Measurements from ENCODE around the gene LRRC4. TPM values are rescaled to one million over a fixed set of nuclear protein-coding genes. Genes with fewer than 3 reads are reported as not detected.
A peak's percentile ranks its signal among the peaks of the same experiment; 100 is the strongest.

The LRRC4 gene
- total RNA-seq, 8 experiments from 2014 or later: 0.36 to 20.8 (median 6.7) TPM

GRCh38 chr7:127996253-127997071 is 34.8 kb downstream of the LRRC4 start:
- H3K4me3 ChIP-seq: no peak overlapping the region
- ATAC-seq (replicated peaks in 6 of 8): no peak
- no peak overlapping the region for H3K27ac ChIP-seq
- H3K4me1 ChIP-seq (replicated peaks in 1 of 2): peaks cover 16 to 19% of the 10 kb centered on the region in 2 donors
- in situ Hi-C loops (cut with MboI; ENCODE audit: low pct_unique_long_range_greater_than_20kb in 2 of 9, low sequenced_read_pairs in 9 of 9, unreplicated experiment in 9 of 9): no loop called here
- 82 to 100% (median 91%) methylated on average over 1 to 11 of the region's 11 CpGs for WGBS, 10 experiments

- ATAC-seq (replicated peaks in 6 of 8): peak in 4 of 8 experiments; percentile 17 to 65 (median 43)
- Histone ChIP-seq H3K4me1 (replicated peaks in 1 of 2) (peaks cover 16 to 19% of the 10 kb centered on the region in 2 donors), H3K4me3 (no peak overlapping the region), H3K27ac (peak overlapping the region in 1 of 2 donors; percentile 15)
- in situ Hi-C loops (cut with MboI; ENCODE audit: low pct_unique_long_range_greater_than_20kb in 2 of 9, low sequenced_read_pairs in 9 of 9, unreplicated experiment in 9 of 9): no loop called here
- WGBS, 10 experiments: 0 to 80% (median 52%) methylated on average over 1 to 3 of the region's 3 CpGs; no CpG with 5 or more reads in 1 of the 10 experiments
These were observed 35.4 kb downstream of the LRRC4 start for GRCh38 chr7:127995881-127996215.

- in situ Hi-C loops (cut with MboI; ENCODE audit: low pct_unique_long_range_greater_than_20kb in 2 of 9, low sequenced_read_pairs in 9 of 9, unreplicated experiment in 9 of 9): no loop called here
- ATAC-seq (replicated peaks in 6 of 8): peak in 6 of 8 experiments; percentile 23 to 78 (median 50)
- WGBS, 10 experiments: 0 to 80% (median 27%) methylated on average over 1 to 3 of the region's 3 CpGs; no CpG with 5 or more reads in 2 of the 10 experiments
- H3K4me1 ChIP-seq (replicated peaks in 1 of 2): peaks cover 16 to 19% of the 10 kb centered on the region in 2 donors
- no peak overlapping the region for H3K4me3 ChIP-seq
- H3K27ac ChIP-seq: peak overlapping the region in 1 of 2 donors; percentile 4
These were observed 35.9 kb downstream of the LRRC4 start for GRCh38 chr7:127995156-127995880.

GRCh38 chr7:127993987-127994386 is 37.2 kb downstream of the LRRC4 start:
- 88 to 100% (median 100%) methylated on average over 1 to 5 of the region's 5 CpGs; no CpG with 5 or more reads in 3 of the 10 experiments for WGBS, 10 experiments
- Histone ChIP-seq H3K4me1 (replicated peaks in 1 of 2) (peaks cover 16 to 19% of the 10 kb centered on the region in 2 donors), H3K4me3 (no peak overlapping the region), H3K27ac (no peak overlapping the region)
- in situ Hi-C loops (cut with MboI; ENCODE audit: low pct_unique_long_range_greater_than_20kb in 2 of 9, low sequenced_read_pairs in 9 of 9, unreplicated experiment in 9 of 9): no loop called here
- ATAC-seq (replicated peaks in 6 of 8): no peak

GRCh38 chr7:127993317-127993716 is 37.9 kb downstream of the LRRC4 start:
- Histone ChIP-seq H3K4me1 (replicated peaks in 1 of 2) (peaks cover 16 to 19% of the 10 kb centered on the region in 2 donors), H3K4me3 (no peak overlapping the region), H3K27ac (no peak overlapping the region)
- no peak for ATAC-seq (replicated peaks in 6 of 8)
- WGBS, 10 experiments: 87 to 100% (median 96%) methylated on average over 2 to 5 of the region's 6 CpGs; no CpG with 5 or more reads in 2 of the 10 experiments
- in situ Hi-C loops (cut with MboI; ENCODE audit: low pct_unique_long_range_greater_than_20kb in 2 of 9, low sequenced_read_pairs in 9 of 9, unreplicated experiment in 9 of 9): no loop called here

GRCh38 chr7:127988751-127989150 is 42.5 kb downstream of the LRRC4 start:
- in situ Hi-C loops (cut with MboI; ENCODE audit: low pct_unique_long_range_greater_than_20kb in 2 of 9, low sequenced_read_pairs in 9 of 9, unreplicated experiment in 9 of 9): no loop called here
- 40 to 83% (median 80%) methylated on average over 1 of the region's 1 CpG; no CpG with 5 or more reads in 5 of the 10 experiments for WGBS, 10 experiments
- ATAC-seq (replicated peaks in 6 of 8): no peak
- H3K4me3 ChIP-seq: no peak overlapping the region
- H3K27ac ChIP-seq: no peak overlapping the region
- H3K4me1 ChIP-seq (replicated peaks in 1 of 2): no peaks in the 10 kb centered on the region

- in situ Hi-C loops (cut with MboI; ENCODE audit: low pct_unique_long_range_greater_than_20kb in 2 of 9, low sequenced_read_pairs in 9 of 9, unreplicated experiment in 9 of 9): no loop called here
- no peak overlapping the region for H3K4me3 ChIP-seq
- 27 to 100% (median 83%) methylated on average over 1 to 4 of the region's 4 CpGs for WGBS, 10 experiments
- ATAC-seq (replicated peaks in 6 of 8): peak in 1 of 8 experiments; percentile 23
- H3K27ac ChIP-seq: no peak overlapping the region
- no peaks in the 10 kb centered on the region for H3K4me1 ChIP-seq (replicated peaks in 1 of 2)
These were observed 44.4 kb downstream of the LRRC4 start for GRCh38 chr7:127986581-127987521.

GRCh38 chr7:127983804-127984332 is 47.4 kb downstream of the LRRC4 start:
- in situ Hi-C loops (cut with MboI; ENCODE audit: low pct_unique_long_range_greater_than_20kb in 2 of 9, low sequenced_read_pairs in 9 of 9, unreplicated experiment in 9 of 9): no loop called here
- peak in 2 of 8 experiments; percentile 35 to 41 for ATAC-seq (replicated peaks in 6 of 8)
- Histone ChIP-seq H3K4me1 (replicated peaks in 1 of 2) (peaks cover 2 to 3% of the 10 kb centered on the region in 2 donors), H3K4me3 (no peak overlapping the region), H3K27ac (no peak overlapping the region)
- 69 to 100% (median 94%) methylated on average over 2 to 5 of the region's 5 CpGs for WGBS, 10 experiments

- WGBS, 10 experiments: 85 to 100% (median 91%) methylated on average over 1 to 3 of the region's 4 CpGs
- H3K27ac ChIP-seq: no peak overlapping the region
- H3K4me3 ChIP-seq: no peak overlapping the region
- peaks cover 3% of the 10 kb centered on the region in 2 donors for H3K4me1 ChIP-seq (replicated peaks in 1 of 2)
- in situ Hi-C loops (cut with MboI; ENCODE audit: low pct_unique_long_range_greater_than_20kb in 2 of 9, low sequenced_read_pairs in 9 of 9, unreplicated experiment in 9 of 9): no loop called here
- no peak for ATAC-seq (replicated peaks in 6 of 8)
These were observed 49.3 kb downstream of the LRRC4 start for GRCh38 chr7:127981965-127982364.

GRCh38 chr7:127980901-127981300 is 50.3 kb downstream of the LRRC4 start:
- no peak for ATAC-seq (replicated peaks in 6 of 8)
- Histone ChIP-seq H3K4me3 (no peak overlapping the region), H3K4me1 (replicated peaks in 1 of 2) (peaks cover 3 to 14% of the 10 kb centered on the region in 2 donors), H3K27ac (no peak overlapping the region)
- in situ Hi-C loops (cut with MboI; ENCODE audit: low pct_unique_long_range_greater_than_20kb in 2 of 9, low sequenced_read_pairs in 9 of 9, unreplicated experiment in 9 of 9): no loop called here
- WGBS, 10 experiments: 30 to 100% (median 100%) methylated on average over 1 of the region's 1 CpG; no CpG with 5 or more reads in 3 of the 10 experiments

- in situ Hi-C loops (cut with MboI; ENCODE audit: low pct_unique_long_range_greater_than_20kb in 2 of 9, low sequenced_read_pairs in 9 of 9, unreplicated experiment in 9 of 9): no loop called here
- Histone ChIP-seq H3K4me1 (replicated peaks in 1 of 2) (peaks cover 4 to 20% of the 10 kb centered on the region in 2 donors), H3K27ac (no peak overlapping the region), H3K4me3 (no peak overlapping the region)
- ATAC-seq (replicated peaks in 6 of 8): no peak
These were observed 51.5 kb downstream of the LRRC4 start for GRCh38 chr7:127979728-127980126.

- 80 to 98% (median 89%) methylated on average over 1 to 7 of the region's 9 CpGs; no CpG with 5 or more reads in 2 of the 10 experiments for WGBS, 10 experiments
- Histone ChIP-seq H3K27ac (no peak overlapping the region), H3K4me3 (no peak overlapping the region), H3K4me1 (replicated peaks in 1 of 2) (peaks cover 9 to 25% of the 10 kb centered on the region in 2 donors)
- no peak for ATAC-seq (replicated peaks in 6 of 8)
- in situ Hi-C loops (cut with MboI; ENCODE audit: low pct_unique_long_range_greater_than_20kb in 2 of 9, low sequenced_read_pairs in 9 of 9, unreplicated experiment in 9 of 9): no loop called here
These were observed 52.0 kb downstream of the LRRC4 start for GRCh38 chr7:127979113-127979727.
